ENCODE data around the gene STRA8.
"Not testable (repeated sequence)": the region's sequence is repeated elsewhere in the genome, so short reads cannot be mapped to it uniquely, and the experiment has no call there.

Gene STRA8

DNA sequence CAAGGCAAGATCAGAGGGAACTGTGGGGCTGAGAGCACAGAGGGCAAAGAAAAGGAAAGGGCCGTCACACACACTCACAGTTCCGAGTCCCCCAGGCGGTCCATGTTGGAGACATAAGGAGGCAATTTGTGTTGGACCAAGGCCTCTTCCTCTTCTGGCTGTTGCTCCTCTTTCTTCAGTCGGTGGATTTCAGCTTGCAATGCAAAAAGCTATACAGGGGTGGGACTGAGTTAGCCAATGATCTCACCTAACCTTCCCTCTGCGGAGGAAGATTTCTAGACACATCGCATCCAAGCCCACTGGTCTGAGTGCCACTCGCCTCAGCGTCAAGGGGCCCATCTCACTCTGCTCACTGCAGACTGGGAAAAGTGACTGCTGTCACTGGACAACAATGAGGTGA lies 27.8 kb upstream of the STRA8 start:
- DNase-seq = no peak

GRCh38 chr7:135206941-135207391 lies 26.7 kb upstream of the STRA8 start:
- DNase-seq = no peak

GRCh38 chr7:135207406-135208101 lies 26.1 kb upstream of the STRA8 start:
- DNase-seq = no peak

- no peak for DNase-seq
These were observed 25.4 kb upstream of the STRA8 start for GRCh38 chr7:135208102-135208793.

- no peak for DNase-seq
These were observed 24.3 kb upstream of the STRA8 start for GRCh38 chr7:135209225-135209834.

DNA sequence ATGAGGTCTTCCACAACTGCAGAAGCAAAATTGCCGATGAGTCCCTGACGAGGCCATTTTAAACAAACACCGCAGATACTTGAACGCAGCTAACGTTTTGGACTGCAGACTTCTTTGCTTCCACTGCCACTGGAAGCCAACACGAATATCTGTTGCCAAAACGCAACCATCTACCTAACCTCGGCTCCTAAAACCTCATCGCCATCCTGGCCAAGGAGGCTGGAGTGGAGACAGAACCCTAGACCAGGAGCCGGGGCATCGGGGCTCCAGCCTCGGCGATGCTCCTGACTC lies 22.8 kb upstream of the STRA8 start:
- peak; percentile 27 for DNase-seq

- DNase-seq = peak; percentile 87
These were observed 22.3 kb upstream of the STRA8 start, which contains the start of gene WDR91 for GRCh38 chr7:135211179-135211945. WDR91 (minus strand) TSS chr7:135211526; CDS start chr7:135211502, 24 bp downstream.

- DNase-seq = not testable (repeated sequence)
These were observed 21.5 kb upstream of the STRA8 start for GRCh38 chr7:135211946-135212685.

DNA sequence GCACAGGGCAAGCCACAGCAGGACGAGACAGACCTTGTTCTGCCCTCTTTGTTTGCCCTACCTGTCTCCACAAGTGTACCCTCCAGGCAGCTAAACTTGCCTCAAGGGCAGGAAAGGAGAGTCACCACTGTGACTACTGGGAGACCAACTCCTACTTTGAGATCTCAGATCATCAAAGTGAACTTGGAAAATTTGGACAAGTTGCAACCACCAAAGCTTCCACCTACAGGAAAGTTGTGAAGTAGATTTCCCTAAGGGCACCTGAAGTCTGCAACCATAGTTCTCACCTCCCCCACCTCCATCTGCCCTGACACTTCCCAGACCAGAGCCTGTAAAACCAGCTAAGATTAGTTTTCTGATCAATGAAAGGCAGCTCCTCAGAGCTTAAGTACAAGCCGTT lies 19.8 kb upstream of the STRA8 start:
- DNase-seq = no peak

GRCh38 chr7:135215180-135215579 lies 18.5 kb upstream of the STRA8 start:
- no peak for DNase-seq

DNA sequence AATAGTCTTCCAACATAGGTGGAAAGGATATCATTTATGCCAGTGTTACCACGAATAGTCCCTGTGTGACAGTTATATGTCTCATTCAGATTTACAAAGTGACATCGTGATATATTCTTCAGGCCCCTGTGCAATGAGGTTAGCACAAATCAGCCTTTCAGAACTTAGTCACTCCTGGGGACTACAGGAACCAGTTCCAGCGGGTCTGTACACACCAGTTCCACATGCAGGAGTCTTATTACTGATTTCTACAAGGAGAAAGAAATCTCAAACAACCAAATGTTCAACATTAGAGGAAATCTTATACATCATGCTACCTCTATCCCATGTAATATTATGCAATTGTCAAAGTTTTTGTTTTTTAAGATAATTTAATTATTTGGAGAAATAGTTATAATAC lies 17.9 kb upstream of the STRA8 start:
- DNase-seq = no peak

DNA sequence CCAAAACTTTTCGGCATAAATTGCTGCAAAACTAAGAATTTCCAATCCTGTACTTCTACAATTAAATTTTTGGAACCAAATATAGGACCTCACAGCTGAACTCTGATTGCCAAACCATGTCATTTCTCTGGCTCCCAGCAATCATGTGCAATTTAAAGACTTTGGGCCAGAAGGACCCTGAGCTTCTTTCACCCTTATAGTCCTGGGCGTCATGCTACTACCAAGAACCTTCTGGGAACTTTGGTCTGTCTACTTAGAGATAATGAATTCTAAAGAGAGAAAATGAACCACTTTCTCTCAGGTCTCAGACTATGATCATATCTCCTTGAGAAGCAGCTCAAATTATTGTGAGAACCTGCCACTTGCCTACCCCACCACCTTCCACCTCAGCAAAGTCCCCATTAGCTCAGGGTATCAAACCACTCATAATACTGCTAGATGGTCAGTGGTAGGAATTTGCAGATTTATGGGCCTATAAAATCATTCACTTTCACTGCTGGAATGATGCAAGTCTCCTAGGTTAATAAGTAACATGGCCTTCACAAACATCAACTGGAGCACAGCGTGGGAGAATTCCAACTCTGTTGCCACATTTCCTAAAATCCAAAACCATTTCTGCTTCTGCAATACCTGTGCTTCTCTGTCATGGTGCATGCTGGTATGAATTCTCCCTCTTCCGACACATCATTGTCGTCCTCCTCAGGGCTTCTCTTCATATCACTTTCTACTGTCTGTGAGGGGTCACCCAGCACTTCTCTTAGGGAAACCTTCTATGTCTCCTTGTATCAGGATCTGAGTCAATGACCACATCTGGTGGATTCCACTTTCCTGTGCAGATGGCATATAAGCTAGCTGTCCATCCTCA lies 15.8 kb upstream of the STRA8 start:
- DNase-seq = no peak

- DNase-seq = no peak
These were observed 9.6 kb upstream of the STRA8 start for GRCh38 chr7:135224027-135224426.

DNA sequence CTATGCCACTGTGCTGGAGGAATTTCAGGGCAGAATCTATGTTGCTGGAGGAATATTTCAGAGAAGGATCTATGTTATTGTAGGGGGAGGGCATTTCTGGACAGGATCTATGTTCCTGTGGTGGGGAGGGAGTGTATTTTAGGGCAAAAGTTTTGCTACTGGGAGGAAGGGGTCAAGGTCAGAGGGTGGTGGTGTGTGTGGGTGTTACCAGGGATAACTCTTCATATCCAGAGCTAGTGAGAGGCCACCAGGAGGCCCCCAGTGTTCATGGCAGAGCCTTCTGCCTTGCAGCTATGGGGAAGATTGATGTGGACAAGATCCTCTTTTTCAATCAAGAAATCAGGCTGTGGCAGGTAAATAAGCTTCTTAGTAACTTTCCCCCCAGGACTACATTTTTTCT lies 2.0 kb upstream of the STRA8 start:
- no peak for DNase-seq

GRCh38 chr7:135232087-135232486 lies 1.6 kb upstream of the STRA8 start:
- no peak for DNase-seq

DNA sequence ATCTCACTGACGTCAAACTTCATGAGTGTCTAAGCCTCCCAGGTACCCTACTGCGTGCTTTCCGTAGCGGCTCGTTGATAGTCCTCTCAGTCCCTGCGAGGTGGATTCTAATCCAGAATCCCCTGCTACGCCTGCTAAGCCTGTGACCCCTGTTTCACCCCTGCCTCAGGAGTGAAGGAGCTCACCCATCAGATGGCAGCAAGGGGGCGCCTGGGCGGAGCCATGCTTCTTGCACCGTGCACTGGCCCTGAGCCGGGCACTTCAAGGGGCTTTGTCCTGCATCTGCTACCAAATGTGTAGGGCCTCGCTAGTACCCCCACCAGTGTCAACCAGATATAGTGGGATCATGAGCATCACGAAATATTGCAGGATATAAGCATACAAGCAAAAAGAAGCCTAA lies 918 bp upstream of the STRA8 start:
- no peak for DNase-seq

- not testable (repeated sequence) for DNase-seq
These were observed 457 bp downstream of the STRA8 start for GRCh38 chr7:135234095-135234494.

- DNase-seq = no peak
These were observed 1.1 kb downstream of the STRA8 start for GRCh38 chr7:135234727-135235126.

DNA sequence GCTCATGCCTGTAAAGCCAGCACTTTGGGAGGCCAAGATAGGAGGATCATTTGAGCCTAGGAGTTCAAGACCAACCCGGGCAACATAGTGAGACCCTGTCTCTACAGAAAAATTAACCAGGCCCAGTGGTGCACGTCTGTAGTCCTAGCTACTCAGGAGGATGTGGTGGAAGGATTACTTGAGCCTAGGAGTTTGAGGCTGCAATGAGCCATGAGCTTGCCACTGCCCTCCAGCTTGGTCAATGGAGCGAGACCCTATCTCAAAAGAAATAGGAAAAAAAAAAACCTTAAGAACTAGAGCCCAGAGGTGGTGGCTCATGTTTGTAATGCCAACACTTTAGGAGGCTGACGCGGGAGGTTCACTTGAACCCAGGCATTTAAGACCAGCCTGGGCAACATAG lies 2.2 kb downstream of the STRA8 start:
- no peak for DNase-seq

- DNase-seq = no peak
These were observed 3.1 kb downstream of the STRA8 start for GRCh38 chr7:135236727-135237126.

GRCh38 chr7:135238112-135238744 lies 4.6 kb downstream of the STRA8 start:
- DNase-seq = no peak
